ENCODE results near the gene MBTPS1. TPM values are rescaled to one million over a fixed set of nuclear protein-coding genes. Genes with fewer than 3 reads are reported as not detected.

Gene MBTPS1
- total and polyA plus RNA-seq, 9 donors: 73.8 to 122 (median 90.3) TPM

- Histone ChIP-seq H3K27ac (no peak overlapping the region), H3K4me3 (no peak overlapping the region), H3K9me3 (no peaks in the 10 kb centered on the region), H3K27me3 (no peaks in the 10 kb centered on the region), H3K4me1 (ENCODE audit: insufficient read depth) (no peaks in the 10 kb centered on the region), H3K36me3 (no peaks in the 10 kb centered on the region)
- intact Hi-C loops (cut with DNase I): loop anchor here in 1 of 4 donors (5.0 kb wide), 1 partner anchor 77 kb away; no protein-coding TSS in a partner anchor
- WGBS, 3 donors: 91 to 94% (median 91%) methylated on average over 13 of the region's 13 CpGs
- TF ChIP-seq CTCF (IDR thresholded peaks at IDR 0.05) (no peak), EP300 (IDR thresholded peaks at IDR 0.05) (no peak), POLR2A (IDR thresholded peaks at IDR 0.05) (no peak)
- peak in 1 of 5 donors; percentile 26 for DNase-seq
Measured at GRCh38 chr16:84048871-84049270, 67.9 kb downstream of the MBTPS1 start.

- no peaks in the 10 kb centered on the region for H3K9me3 ChIP-seq
- H3K4me1 ChIP-seq (ENCODE audit: insufficient read depth): no peaks in the 10 kb centered on the region
- no peaks in the 10 kb centered on the region for H3K36me3 ChIP-seq
- no peak for TF ChIP-seq POLR2A (IDR thresholded peaks at IDR 0.05)
- no peak for TF ChIP-seq CTCF (IDR thresholded peaks at IDR 0.05)
- H3K4me3 ChIP-seq: no peak overlapping the region
- intact Hi-C loops (cut with DNase I): loop anchor here in 1 of 4 donors (5.0 kb wide), 1 partner anchor 76 kb away; no protein-coding TSS in a partner anchor
- H3K27me3 ChIP-seq: no peaks in the 10 kb centered on the region
- 71 to 80% (median 74%) methylated on average over 7 of the region's 7 CpGs for WGBS, 3 donors
- H3K27ac ChIP-seq: no peak overlapping the region
- DNase-seq: peak in 1 of 5 donors; percentile 7
Measured at GRCh38 chr16:84048270-84048669, 68.5 kb downstream of the MBTPS1 start.

DNA sequence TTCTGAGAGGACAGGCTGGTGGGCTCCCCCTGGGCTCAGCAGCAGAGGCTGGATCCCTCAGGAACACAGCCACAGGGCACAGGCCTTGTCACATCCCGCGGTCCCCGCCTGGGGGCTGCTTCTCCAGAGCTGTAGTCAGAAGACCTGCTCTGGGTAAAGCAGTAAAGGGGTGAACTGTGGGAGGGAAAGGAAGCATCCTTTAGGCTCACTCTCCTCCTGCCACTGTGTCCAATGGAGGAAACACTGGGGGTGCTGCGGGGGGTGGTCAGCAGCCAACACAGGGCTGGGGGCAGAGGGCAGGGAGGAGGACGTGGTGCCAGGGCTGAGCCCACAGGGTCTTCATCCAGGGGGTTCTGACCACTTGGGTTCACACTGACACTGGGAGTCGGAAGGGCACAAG lies 69.1 kb downstream of the MBTPS1 start:
- no peaks in the 10 kb centered on the region for H3K9me3 ChIP-seq
- 90 to 93% (median 91%) methylated on average over 6 of the region's 6 CpGs for WGBS, 3 donors

GRCh38 chr16:84047206-84047605 lies 69.5 kb downstream of the MBTPS1 start:
- Histone ChIP-seq H3K27ac (no peak overlapping the region), H3K4me1 (ENCODE audit: insufficient read depth) (no peaks in the 10 kb centered on the region), H3K27me3 (no peaks in the 10 kb centered on the region), H3K9me3 (no peaks in the 10 kb centered on the region), H3K36me3 (no peaks in the 10 kb centered on the region), H3K4me3 (no peak overlapping the region)
- WGBS, 3 donors: 76 to 83% (median 81%) methylated on average over 6 of the region's 6 CpGs
- TF ChIP-seq POLR2A (IDR thresholded peaks at IDR 0.05) (no peak), CTCF (IDR thresholded peaks at IDR 0.05) (no peak), EP300 (IDR thresholded peaks at IDR 0.05) (no peak)
- intact Hi-C loops (cut with DNase I): loop anchor here in 1 of 4 donors (5.0 kb wide), 1 partner anchor 75 kb away; no protein-coding TSS in a partner anchor
- DNase-seq: peak in 1 of 5 donors; percentile 11

More for the DNA sequence above, 69.1 kb downstream of the MBTPS1 start:
- TF ChIP-seq CTCF (IDR thresholded peaks at IDR 0.05) (no peak), POLR2A (IDR thresholded peaks at IDR 0.05) (no peak), EP300 (IDR thresholded peaks at IDR 0.05) (no peak)
- H3K4me3 ChIP-seq: no peak overlapping the region
- intact Hi-C loops (cut with DNase I): loop anchor here in 1 of 4 donors (5.0 kb wide), 1 partner anchor 75 kb away; no protein-coding TSS in a partner anchor
- DNase-seq: peak in 1 of 5 donors; percentile 16
- no peaks in the 10 kb centered on the region for H3K27me3 ChIP-seq
- H3K4me1 ChIP-seq (ENCODE audit: insufficient read depth): no peaks in the 10 kb centered on the region
- H3K36me3 ChIP-seq: no peaks in the 10 kb centered on the region
- no peak overlapping the region for H3K27ac ChIP-seq

Data from ovary (tissue), 9 donors.